Measurements from ENCODE around the gene HLA-DOA.

DNA sequence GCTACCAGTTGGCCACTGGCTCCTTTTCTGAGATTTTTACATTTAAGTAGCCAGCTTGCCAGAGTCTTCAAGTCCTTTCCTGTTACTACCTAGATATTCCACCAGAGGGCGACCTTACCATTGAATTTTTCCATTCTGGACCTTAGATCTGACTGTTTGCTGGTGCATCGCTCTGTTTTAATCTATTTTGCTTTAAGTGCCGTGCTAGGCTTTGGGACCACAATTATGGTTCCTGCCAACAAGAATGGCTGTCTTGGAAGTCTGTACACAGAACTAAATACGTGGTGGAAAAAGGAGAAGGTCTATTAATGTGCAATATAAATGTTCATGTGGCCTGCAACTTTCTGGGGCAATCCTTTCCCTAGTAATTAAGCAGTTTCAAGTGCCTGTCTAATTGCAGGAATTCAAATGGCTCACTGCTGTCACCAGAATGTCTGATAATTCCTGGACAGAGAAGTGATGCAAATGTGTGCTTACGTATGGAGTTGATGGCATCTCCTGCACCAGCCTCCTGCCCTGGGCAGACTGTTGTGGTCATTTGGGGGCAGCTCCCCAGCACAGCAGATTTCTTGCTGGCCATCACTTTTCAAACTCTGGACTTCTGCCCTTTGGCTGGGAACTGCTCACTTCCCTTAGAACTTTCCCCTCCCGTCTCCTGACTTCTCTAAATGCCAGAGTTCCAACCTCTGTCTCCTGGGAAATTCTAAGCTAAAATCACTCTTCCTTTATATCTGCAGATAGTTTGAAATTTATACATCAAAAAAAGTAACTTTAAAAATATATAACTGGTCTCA, 5.6 kb upstream of the HLA-DOA start:
- TF ChIP-seq CTCF (IDR thresholded peaks at IDR 0.05; ENCODE audit: insufficient read depth, low read depth, low read length) (peak; percentile 80), EZH2 (IDR thresholded peaks at IDR 0.05; ENCODE audit: insufficient read depth, low read length) (no peak)

Data from astrocyte (in vitro differentiated cells and primary cell).